OCI-LY7 (cell line): ENCODE results near the gene NSMF. TPM values are rescaled to one million over a fixed set of nuclear protein-coding genes. Genes with fewer than 3 reads are reported as not detected.

Source experiments
- BruUV-seq: library from RNA; stranded (reverse); fragments of 400-500 nt; replicated peaks from 2 replicates; lab custom pipeline; 2021; lab: Mats Ljungman, UMichigan
- CTCF ChIA-PET: fragments of 300-600 bp; sonication (Branson Sonifier 250); formaldehyde crosslinking; loops from one replicate; lab custom pipeline; 2022; ENCODE audit warnings: antibody characterized with exemption; ENCODE audit not compliant: unreplicated experiment; lab: Charles Lee
- POLR2A ChIA-PET: fragments of 300-600 bp; sonication (Branson Sonifier 250); formaldehyde crosslinking; loops from one replicate; lab custom pipeline; 2022; ENCODE audit warnings: antibody characterized with exemption; lab: Charles Lee
- DNase-seq: peaks from one replicate; pipeline ENCODE4 v3.0.0-alpha.2; 2015; ENCODE audit warnings: low spot score
- H2AFZ ChIP-seq: fragments of 200-600 bp; sonication (generic), shearing (Covaris generic); 2 replicates; pipeline ENCODE4 v1.6.1; 2014; ENCODE audit warnings: mild to moderate bottlenecking, antibody characterized with exemption, low read length, moderate library complexity
- H3K27ac ChIP-seq: fragments of 200-600 bp; sonication (generic); 2 replicates; pipeline ENCODE4 v1.5.1; 2014; ENCODE audit warnings: mixed run types, low read depth, mild to moderate bottlenecking, moderate library complexity, low read length, inconsistent platforms; ENCODE audit not compliant: poor library complexity, severe bottlenecking
- H3K36me3 ChIP-seq: fragments of 200-600 bp; sonication (generic); 2 replicates; pipeline ENCODE4 v1.6.1; 2014; ENCODE audit warnings: mild to moderate bottlenecking, antibody characterized with exemption, low read length, moderate library complexity, mixed read lengths; ENCODE audit not compliant: insufficient read depth
- H3K4me1 ChIP-seq: fragments of 200-600 bp; sonication (generic); 2 replicates; pipeline ENCODE4 v1.5.1; 2014; ENCODE audit warnings: mild to moderate bottlenecking, low read length; ENCODE audit not compliant: insufficient read depth, poor library complexity, severe bottlenecking
- H3K4me2 ChIP-seq: fragments of 200-600 bp; sonication (generic); 2 replicates; pipeline ENCODE4 v1.6.1; 2014; ENCODE audit warnings: mild to moderate bottlenecking, low read length
- H3K4me3 ChIP-seq: fragments of 200-600 bp; sonication (generic); 2 replicates; pipeline ENCODE4 v1.5.1; 2014; ENCODE audit warnings: mild to moderate bottlenecking, low read depth, low read length; ENCODE audit not compliant: poor library complexity, severe bottlenecking
- H3K79me2 ChIP-seq: fragments of 200-600 bp; sonication (generic); 2 replicates; pipeline ENCODE4 v1.6.1; 2016; ENCODE audit warnings: low read depth, mild to moderate bottlenecking, low read length, moderate library complexity, mixed read lengths; ENCODE audit not compliant: insufficient read depth
- H3K9me2 ChIP-seq: fragments of 200-600 bp; sonication (generic); 2 replicates; pipeline ENCODE4 v1.6.1; 2016; ENCODE audit warnings: mild to moderate bottlenecking, low read length, mixed read lengths; ENCODE audit not compliant: insufficient read depth
- H3K9me3 ChIP-seq: fragments of 200-600 bp; sonication (generic); 2 replicates; pipeline ENCODE4 v1.6.1; 2014; ENCODE audit warnings: mild to moderate bottlenecking, mixed run types, low read length, mixed read lengths
- H4K20me1 ChIP-seq: fragments of 200-600 bp; sonication (generic); 2 replicates; pipeline ENCODE4 v1.6.1; 2014; ENCODE audit warnings: mild to moderate bottlenecking, antibody characterized with exemption, low read length, moderate library complexity, mixed read lengths; ENCODE audit not compliant: insufficient read depth
- CTCF ChIP-seq: fragments of 200-600 bp; sonication (generic); conservative IDR thresholded peaks from 2 replicates; pipeline ENCODE4 v1.5.1; 2014; ENCODE audit warnings: mild to moderate bottlenecking, antibody characterized with exemption, low read length, moderate library complexity, mixed read lengths
- EZH2phosphoT487 ChIP-seq: fragments of 200-600 bp; sonication (generic); IDR thresholded peaks from 2 replicates; pipeline ENCODE4 v1.6.1; 2018; ENCODE audit warnings: low read depth, borderline replicate concordance, mild to moderate bottlenecking, mixed run types, antibody characterized with exemption, low read length, moderate library complexity, mixed read lengths
- intact Hi-C: fragments of 100-400 bp; cut with micrococcal nuclease; formaldehyde crosslinking; loops from one replicate; pipeline ENCODE4 v1.10.0; 2022; ENCODE audit not compliant: unreplicated experiment
- total RNA-seq, 2 experiments: library from RNA; depleted of rRNA in 1 of 2; stranded (reverse); fragments of >200 nt in 1 of 2; shearing (Covaris generic) in 1 of 2; gene quantifications; 2 replicates each; pipeline ENCODE4 v1.2.3, GENCODE V29; 2014 to 2022

Gene NSMF
- total RNA-seq, 2 experiments from 2014 or later: 20.3 to 29.8 TPM

GRCh38 chr9:137404961-137405567, 54.1 kb downstream of the NSMF start:
- Histone ChIP-seq H2AFZ (no peak overlapping the region), H3K4me2 (no peak overlapping the region), H3K9me2 (no peaks in the 10 kb centered on the region), H3K27ac (no peak overlapping the region), H4K20me1 (no peaks in the 10 kb centered on the region), H3K36me3 (no peaks in the 10 kb centered on the region), H3K79me2 (no peaks in the 10 kb centered on the region), H3K4me1 (no peaks in the 10 kb centered on the region), H3K4me3 (no peak overlapping the region), H3K9me3 (no peaks in the 10 kb centered on the region)
- no TSS peak for BruUV-seq
- CTCF ChIA-PET: no interaction called here
- no peak for DNase-seq
- TF ChIP-seq CTCF: no peak
- no peak for TF ChIP-seq EZH2phosphoT487
- intact Hi-C loops: no loop called here
- POLR2A ChIA-PET: no interaction called here

- intact Hi-C loops: no loop called here
- TF ChIP-seq CTCF: no peak
- TF ChIP-seq EZH2phosphoT487: no peak
- Histone ChIP-seq H3K4me3 (no peak overlapping the region), H3K79me2 (no peaks in the 10 kb centered on the region), H3K9me3 (no peaks in the 10 kb centered on the region), H3K27ac (no peak overlapping the region), H3K36me3 (no peaks in the 10 kb centered on the region), H2AFZ (no peak overlapping the region), H4K20me1 (no peaks in the 10 kb centered on the region), H3K9me2 (no peaks in the 10 kb centered on the region), H3K4me1 (no peaks in the 10 kb centered on the region), H3K4me2 (no peak overlapping the region)
- ChIA-PET POLR2A (no interaction called here), CTCF (no interaction called here)
- DNase-seq: no peak
- no TSS peak for BruUV-seq
Observed at GRCh38 chr9:137403269-137403668, 55.9 kb downstream of the NSMF start.

- POLR2A ChIA-PET: no interaction called here
- Histone ChIP-seq H3K79me2 (no peaks in the 10 kb centered on the region), H3K4me2 (no peak overlapping the region), H3K9me3 (no peaks in the 10 kb centered on the region), H2AFZ (no peak overlapping the region), H3K9me2 (no peaks in the 10 kb centered on the region), H3K36me3 (no peaks in the 10 kb centered on the region), H3K4me1 (no peaks in the 10 kb centered on the region), H4K20me1 (no peaks in the 10 kb centered on the region), H3K27ac (no peak overlapping the region), H3K4me3 (no peak overlapping the region)
- CTCF ChIA-PET: no interaction called here
- intact Hi-C loops: no loop called here
- no TSS peak for BruUV-seq
- TF ChIP-seq CTCF: no peak
- no peak for TF ChIP-seq EZH2phosphoT487
- no peak for DNase-seq
Observed at GRCh38 chr9:137402746-137403145, 56.4 kb downstream of the NSMF start.
